ENCODE measurements around the gene TOMM20L.

Gene TOMM20L

DNA sequence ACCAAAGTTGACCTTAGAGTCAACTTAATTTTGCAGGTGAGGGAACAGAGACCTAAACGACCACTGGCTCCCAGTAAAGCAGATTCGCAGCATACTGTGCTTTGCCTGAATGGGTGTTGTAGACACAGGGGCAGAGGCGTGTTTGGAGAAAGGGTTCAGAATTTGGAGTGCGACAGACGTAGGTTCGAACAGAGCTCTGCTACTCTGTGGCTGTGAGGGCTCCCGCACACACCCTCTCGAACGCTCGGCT is 243 bp upstream of the TOMM20L start:
- Histone ChIP-seq H3K4ac (ENCODE audit: low read length) (no peak overlapping the region), H3K9me3 (replicated peaks in 1 of 2; ENCODE audit: control insufficient read depth in 2 of 2, insufficient read depth in 1 of 2, low read depth in 1 of 2, low read length in 2 of 2) (no peaks in the 10 kb centered on the region), H3K18ac (ENCODE audit: low read length) (peak overlapping the region; percentile 2), H2BK15ac (ENCODE audit: low read length) (no peak overlapping the region), H4K91ac (ENCODE audit: low read depth, low read length, poor library complexity) (no peak overlapping the region), H2BK120ac (ENCODE audit: low read depth, low read length) (no peak overlapping the region), H2AK5ac (ENCODE audit: low read depth, low read length) (no peak overlapping the region), H3K4me1 (ENCODE audit: control insufficient read depth in 2 of 2, insufficient read depth in 1 of 2, low read depth in 1 of 2, low read length in 2 of 2) (peaks cover 0 to 5% of the 10 kb centered on the region in 2 donors), H3K27ac (replicated peaks; ENCODE audit: low read length) (no peak overlapping the region), H2AFZ (ENCODE audit: low read length) (peak overlapping the region; percentile 83), H3K23ac (ENCODE audit: low read depth, low read length, poor library complexity) (no peak overlapping the region), H3K4me2 (ENCODE audit: insufficient read depth, low read length, poor library complexity, severe bottlenecking) (peak overlapping the region; percentile 86), H3K4me3 (ENCODE audit: low read length in 2 of 2) (peak overlapping the region in 1 of 2 donors; percentile 75), H3K79me1 (ENCODE audit: low read depth, low read length) (no peaks in the 10 kb centered on the region), H4K8ac (ENCODE audit: low read depth, low read length) (no peak overlapping the region), H3K27me3 (ENCODE audit: control insufficient read depth in 3 of 3, insufficient read depth in 3 of 3, low read depth in 1 of 3, low read length in 3 of 3) (peaks cover 0 to 2% (median 0%) of the 10 kb centered on the region in 3 experiments), H3K9ac (ENCODE audit: low read depth, low read length, poor library complexity) (no peak overlapping the region), H2BK5ac (ENCODE audit: low read length) (no peak overlapping the region), H2BK12ac (ENCODE audit: low read length) (no peak overlapping the region), H3K14ac (ENCODE audit: low read length) (no peak overlapping the region), H3K36me3 (replicated peaks in 1 of 2; ENCODE audit: control insufficient read depth in 2 of 2, insufficient read depth in 2 of 2, low read length in 2 of 2) (no peaks in the 10 kb centered on the region)
- WGBS, 2 donors (ENCODE audit: extremely low coverage in 2 of 2, insufficient read length in 2 of 2, insufficient replicate concordance in 1 of 2): no CpG with 5 or more reads among the region's 10 CpGs
- no peak for DNase-seq (ENCODE audit: low spot score)

DNA sequence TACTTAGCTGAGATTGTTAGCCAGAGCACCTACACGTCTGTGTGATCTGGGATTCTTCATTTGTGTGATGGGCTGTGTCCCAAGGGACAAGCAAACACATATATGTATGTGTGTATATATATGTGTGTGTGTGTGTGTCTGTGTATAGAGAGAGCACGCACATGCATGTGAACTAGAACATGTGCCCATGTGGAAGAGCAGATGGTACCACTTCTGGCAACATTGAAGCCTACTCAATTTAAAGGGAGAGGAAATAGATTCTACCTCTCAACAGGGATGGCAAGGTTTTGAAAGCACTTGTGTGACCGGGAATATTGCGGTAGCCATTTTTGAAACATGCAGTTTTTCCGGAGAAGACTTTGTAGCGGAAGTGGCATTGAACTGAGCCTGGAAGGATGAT is 1.4 kb downstream of the TOMM20L start:
- H2BK15ac ChIP-seq (ENCODE audit: low read length): no peak overlapping the region
- H3K36me3 ChIP-seq (replicated peaks in 1 of 2; ENCODE audit: control insufficient read depth in 2 of 2, insufficient read depth in 2 of 2, low read length in 2 of 2): no peaks in the 10 kb centered on the region
- no peak overlapping the region for H3K4me2 ChIP-seq (ENCODE audit: insufficient read depth, low read length, poor library complexity, severe bottlenecking)
- peaks cover 0 to 2% (median 0%) of the 10 kb centered on the region in 3 experiments for H3K27me3 ChIP-seq (ENCODE audit: control insufficient read depth in 3 of 3, insufficient read depth in 3 of 3, low read depth in 1 of 3, low read length in 3 of 3)
- H4K8ac ChIP-seq (ENCODE audit: low read depth, low read length): no peak overlapping the region
- H3K9ac ChIP-seq (ENCODE audit: low read depth, low read length, poor library complexity): no peak overlapping the region
- peaks cover 0 to 5% of the 10 kb centered on the region in 2 donors for H3K4me1 ChIP-seq (ENCODE audit: control insufficient read depth in 2 of 2, insufficient read depth in 1 of 2, low read depth in 1 of 2, low read length in 2 of 2)
- H2BK5ac ChIP-seq (ENCODE audit: low read length): no peak overlapping the region
- no peak overlapping the region for H3K18ac ChIP-seq (ENCODE audit: low read length)
- no peak overlapping the region for H3K4me3 ChIP-seq (ENCODE audit: low read length in 2 of 2)
- H3K14ac ChIP-seq (ENCODE audit: low read length): no peak overlapping the region
- no peaks in the 10 kb centered on the region for H3K79me1 ChIP-seq (ENCODE audit: low read depth, low read length)
- DNase-seq (ENCODE audit: low spot score): no peak
- no peak overlapping the region for H3K27ac ChIP-seq (replicated peaks; ENCODE audit: low read length)
- no peak overlapping the region for H4K91ac ChIP-seq (ENCODE audit: low read depth, low read length, poor library complexity)
- no peak overlapping the region for H2AK5ac ChIP-seq (ENCODE audit: low read depth, low read length)
- H2BK12ac ChIP-seq (ENCODE audit: low read length): no peak overlapping the region
- H3K4ac ChIP-seq (ENCODE audit: low read length): no peak overlapping the region
- no peak overlapping the region for H2BK120ac ChIP-seq (ENCODE audit: low read depth, low read length)
- H2AFZ ChIP-seq (ENCODE audit: low read length): no peak overlapping the region
- WGBS, 2 donors (ENCODE audit: extremely low coverage in 2 of 2, insufficient read length in 2 of 2, insufficient replicate concordance in 1 of 2): no CpG with 5 or more reads among the region's 6 CpGs
- no peak overlapping the region for H3K23ac ChIP-seq (ENCODE audit: low read depth, low read length, poor library complexity)
- H3K9me3 ChIP-seq (replicated peaks in 1 of 2; ENCODE audit: control insufficient read depth in 2 of 2, insufficient read depth in 1 of 2, low read depth in 1 of 2, low read length in 2 of 2): no peaks in the 10 kb centered on the region

DNA sequence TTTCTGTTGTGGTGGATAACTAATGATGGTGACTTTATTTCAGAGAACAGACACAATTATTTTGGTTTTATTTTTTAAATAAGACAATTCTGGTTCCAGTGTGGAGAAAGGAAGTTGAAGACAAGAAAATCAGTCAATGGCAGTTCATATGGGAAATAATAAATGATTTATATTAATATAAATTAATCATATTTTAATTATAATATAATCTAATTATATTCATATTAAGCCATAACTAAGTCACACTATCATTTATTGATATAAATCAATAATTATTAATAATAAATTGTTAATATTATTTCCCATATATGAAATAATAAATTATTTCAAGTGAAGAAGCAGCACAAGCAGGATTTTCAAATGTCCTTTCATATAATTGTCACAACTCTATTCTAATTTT is 2.8 kb downstream of the TOMM20L start:
- peaks cover 0 to 5% of the 10 kb centered on the region in 2 donors for H3K36me3 ChIP-seq (replicated peaks in 1 of 2; ENCODE audit: control insufficient read depth in 2 of 2, insufficient read depth in 2 of 2, low read length in 2 of 2)
- no peak overlapping the region for H3K4ac ChIP-seq (ENCODE audit: low read length)
- H3K27me3 ChIP-seq (ENCODE audit: control insufficient read depth in 3 of 3, insufficient read depth in 3 of 3, low read depth in 1 of 3, low read length in 3 of 3): peaks cover 0 to 2% (median 0%) of the 10 kb centered on the region in 3 experiments
- no peaks in the 10 kb centered on the region for H3K79me1 ChIP-seq (ENCODE audit: low read depth, low read length)
- no peak overlapping the region for H4K91ac ChIP-seq (ENCODE audit: low read depth, low read length, poor library complexity)
- no peak overlapping the region for H3K9ac ChIP-seq (ENCODE audit: low read depth, low read length, poor library complexity)
- no peak overlapping the region for H3K18ac ChIP-seq (ENCODE audit: low read length)
- H3K23ac ChIP-seq (ENCODE audit: low read depth, low read length, poor library complexity): no peak overlapping the region
- H2BK120ac ChIP-seq (ENCODE audit: low read depth, low read length): no peak overlapping the region
- DNase-seq (ENCODE audit: low spot score): no peak
- no peak overlapping the region for H3K27ac ChIP-seq (replicated peaks; ENCODE audit: low read length)
- no peak overlapping the region for H2AFZ ChIP-seq (ENCODE audit: low read length)
- H2BK5ac ChIP-seq (ENCODE audit: low read length): no peak overlapping the region
- H3K4me1 ChIP-seq (ENCODE audit: control insufficient read depth in 2 of 2, insufficient read depth in 1 of 2, low read depth in 1 of 2, low read length in 2 of 2): peaks cover 0 to 5% of the 10 kb centered on the region in 2 donors
- H3K4me2 ChIP-seq (ENCODE audit: insufficient read depth, low read length, poor library complexity, severe bottlenecking): no peak overlapping the region
- H2BK15ac ChIP-seq (ENCODE audit: low read length): no peak overlapping the region
- H3K9me3 ChIP-seq (replicated peaks in 1 of 2; ENCODE audit: control insufficient read depth in 2 of 2, insufficient read depth in 1 of 2, low read depth in 1 of 2, low read length in 2 of 2): no peaks in the 10 kb centered on the region
- H3K4me3 ChIP-seq (ENCODE audit: low read length in 2 of 2): no peak overlapping the region
- H2AK5ac ChIP-seq (ENCODE audit: low read depth, low read length): no peak overlapping the region
- H4K8ac ChIP-seq (ENCODE audit: low read depth, low read length): no peak overlapping the region
- no peak overlapping the region for H3K14ac ChIP-seq (ENCODE audit: low read length)
- H2BK12ac ChIP-seq (ENCODE audit: low read length): no peak overlapping the region

DNA sequence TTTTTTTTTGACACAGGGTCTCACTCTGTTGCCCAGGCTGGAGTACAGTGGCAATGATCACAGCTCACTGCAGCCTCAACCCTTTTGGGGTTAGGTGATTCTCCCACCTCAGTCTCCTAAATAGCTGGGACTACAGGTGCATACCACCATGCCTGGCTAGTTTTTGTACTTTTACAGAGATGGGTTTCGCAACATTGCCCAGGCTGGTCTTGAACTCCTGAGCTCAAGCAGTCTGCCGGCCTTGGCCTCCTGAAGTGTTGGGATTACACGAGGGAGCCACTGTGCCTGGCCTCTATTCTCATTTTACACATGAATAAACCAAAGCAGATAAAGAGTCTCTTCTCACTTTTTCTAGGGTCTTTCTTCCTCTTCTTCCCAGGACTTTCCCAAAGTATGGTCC is 3.2 kb downstream of the TOMM20L start:
- no peak overlapping the region for H2BK12ac ChIP-seq (ENCODE audit: low read length)
- H3K9me3 ChIP-seq (replicated peaks in 1 of 2; ENCODE audit: control insufficient read depth in 2 of 2, insufficient read depth in 1 of 2, low read depth in 1 of 2, low read length in 2 of 2): no peaks in the 10 kb centered on the region
- no peaks in the 10 kb centered on the region for H3K79me1 ChIP-seq (ENCODE audit: low read depth, low read length)
- no peak overlapping the region for H3K4me3 ChIP-seq (ENCODE audit: low read length in 2 of 2)
- H3K23ac ChIP-seq (ENCODE audit: low read depth, low read length, poor library complexity): no peak overlapping the region
- peaks cover 0 to 2% (median 0%) of the 10 kb centered on the region in 3 experiments for H3K27me3 ChIP-seq (ENCODE audit: control insufficient read depth in 3 of 3, insufficient read depth in 3 of 3, low read depth in 1 of 3, low read length in 3 of 3)
- no peak for DNase-seq (ENCODE audit: low spot score)
- H3K4ac ChIP-seq (ENCODE audit: low read length): no peak overlapping the region
- H3K4me2 ChIP-seq (ENCODE audit: insufficient read depth, low read length, poor library complexity, severe bottlenecking): no peak overlapping the region
- WGBS, 2 donors (ENCODE audit: extremely low coverage in 2 of 2, insufficient read length in 2 of 2, insufficient replicate concordance in 1 of 2): no CpG with 5 or more reads among the region's 3 CpGs
- H2BK15ac ChIP-seq (ENCODE audit: low read length): no peak overlapping the region
- no peak overlapping the region for H4K8ac ChIP-seq (ENCODE audit: low read depth, low read length)
- no peak overlapping the region for H2AFZ ChIP-seq (ENCODE audit: low read length)
- no peak overlapping the region for H2AK5ac ChIP-seq (ENCODE audit: low read depth, low read length)
- no peak overlapping the region for H3K9ac ChIP-seq (ENCODE audit: low read depth, low read length, poor library complexity)
- H3K18ac ChIP-seq (ENCODE audit: low read length): no peak overlapping the region
- no peak overlapping the region for H4K91ac ChIP-seq (ENCODE audit: low read depth, low read length, poor library complexity)
- H2BK5ac ChIP-seq (ENCODE audit: low read length): no peak overlapping the region
- peaks cover 0 to 5% of the 10 kb centered on the region in 2 donors for H3K4me1 ChIP-seq (ENCODE audit: control insufficient read depth in 2 of 2, insufficient read depth in 1 of 2, low read depth in 1 of 2, low read length in 2 of 2)
- no peak overlapping the region for H3K14ac ChIP-seq (ENCODE audit: low read length)
- H3K27ac ChIP-seq (replicated peaks; ENCODE audit: low read length): no peak overlapping the region
- H3K36me3 ChIP-seq (replicated peaks in 1 of 2; ENCODE audit: control insufficient read depth in 2 of 2, insufficient read depth in 2 of 2, low read length in 2 of 2): peaks cover 0 to 5% of the 10 kb centered on the region in 2 donors
- no peak overlapping the region for H2BK120ac ChIP-seq (ENCODE audit: low read depth, low read length)

Measured in neuronal stem cell (in vitro differentiated cells).